ENCODE measurements around the gene NECTIN1. TPM values are rescaled to one million over a fixed set of nuclear protein-coding genes. Genes with fewer than 3 reads are reported as not detected.

The NECTIN1 gene
- 12.7 TPM for total RNA-seq

DNA sequence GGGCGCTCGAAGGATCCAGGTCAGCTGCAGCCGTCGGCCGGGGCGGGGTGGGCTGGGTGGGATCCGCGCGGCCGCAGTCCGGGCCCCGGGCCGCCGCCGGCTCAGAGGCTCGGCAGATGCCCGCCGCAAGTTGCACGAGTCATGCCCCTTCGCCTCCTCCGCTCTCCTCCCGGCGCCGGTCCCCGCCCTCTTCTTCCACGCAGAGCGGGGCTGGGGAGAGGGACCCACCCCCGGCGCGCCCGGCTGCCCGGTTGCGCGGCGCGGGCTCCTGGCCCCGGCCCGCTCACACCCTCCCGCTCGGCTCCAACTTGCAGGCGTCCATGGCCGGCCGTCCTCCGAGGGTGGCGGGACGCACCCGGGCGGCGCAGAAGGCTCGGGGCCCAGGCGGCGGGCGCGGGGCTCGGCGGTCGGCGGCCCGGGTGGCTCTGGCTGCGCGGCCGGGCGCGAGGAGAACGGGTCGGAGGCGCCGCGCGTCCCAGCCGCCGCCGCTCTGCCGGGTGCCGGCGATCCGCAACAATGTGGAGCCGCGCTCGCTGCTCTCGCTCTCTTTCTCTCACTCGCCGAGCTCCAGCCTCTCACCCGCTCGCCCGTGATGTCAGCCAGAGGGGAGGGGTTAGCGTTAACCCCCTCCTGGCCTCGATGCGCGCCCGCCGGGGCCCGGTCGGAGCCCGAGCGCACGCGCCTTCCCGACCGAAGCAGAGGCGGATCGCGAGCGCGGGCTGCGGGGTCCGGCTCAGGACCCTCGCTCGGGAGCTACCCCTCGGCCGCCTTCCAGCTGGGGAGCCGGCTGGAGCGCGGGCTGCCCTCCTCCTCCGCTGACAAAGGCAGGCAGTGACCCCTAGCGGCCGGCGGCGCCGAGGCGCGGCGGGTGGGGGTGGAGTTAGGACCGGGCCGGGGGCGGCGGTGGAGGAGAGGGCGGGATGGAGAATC lies at the start of gene NECTIN1:
Gene NECTIN1, minus strand, starts transcription at position 550 of the 930 bp plus-strand sequence. CDS start 647 bp downstream, outside the sequence.
- peak; percentile 75 to 89 (median 83) for DNase-seq (ENCODE audit: low read depth in 2 of 3, low spot score in 2 of 3)

DNA sequence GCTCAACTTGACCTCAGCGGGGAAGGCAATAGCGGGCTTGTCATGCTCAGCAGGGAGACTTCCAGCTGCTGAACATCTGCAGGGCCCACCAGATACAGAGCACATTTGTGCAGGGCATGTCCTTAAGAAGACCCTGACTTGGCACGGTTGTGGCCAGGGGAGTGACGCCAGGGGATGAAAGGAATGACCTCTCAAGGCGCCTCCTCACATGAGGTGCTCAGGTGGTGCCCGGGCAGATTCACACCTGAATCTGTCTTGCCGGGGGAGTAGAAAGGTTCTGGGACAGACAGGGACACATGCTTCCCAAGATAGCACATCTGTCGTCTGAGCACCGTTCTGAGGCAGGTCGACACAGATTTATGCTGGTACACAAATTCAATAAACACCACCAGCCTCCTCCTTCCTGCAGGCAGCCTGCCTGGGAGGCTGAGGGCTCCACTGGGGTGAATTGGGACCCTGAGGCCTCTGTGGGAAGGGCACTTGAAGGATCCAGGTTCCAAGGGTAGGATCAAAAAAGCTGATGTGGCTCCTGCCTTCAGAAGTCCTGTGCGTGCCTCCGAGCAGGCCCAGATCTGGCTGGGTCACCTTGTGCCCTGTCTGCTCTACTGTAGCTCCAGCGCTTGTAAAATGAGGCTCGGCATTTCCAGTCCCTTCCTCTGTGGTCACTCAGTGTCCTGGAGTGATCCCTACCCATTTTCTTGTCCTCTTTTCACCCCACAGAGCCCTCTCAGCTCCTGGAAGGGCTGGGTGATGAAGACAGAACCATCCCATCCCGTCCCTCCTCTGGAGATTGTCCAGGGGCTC lies 49.6 kb upstream of the NECTIN1 start:
- DNase-seq (ENCODE audit: low read depth in 2 of 3, low spot score in 2 of 3) = no peak

- DNase-seq (ENCODE audit: low read depth in 2 of 3, low spot score in 2 of 3) = no peak
Observed at GRCh38 chr11:119777940-119778339, 48.9 kb upstream of the NECTIN1 start.

DNA sequence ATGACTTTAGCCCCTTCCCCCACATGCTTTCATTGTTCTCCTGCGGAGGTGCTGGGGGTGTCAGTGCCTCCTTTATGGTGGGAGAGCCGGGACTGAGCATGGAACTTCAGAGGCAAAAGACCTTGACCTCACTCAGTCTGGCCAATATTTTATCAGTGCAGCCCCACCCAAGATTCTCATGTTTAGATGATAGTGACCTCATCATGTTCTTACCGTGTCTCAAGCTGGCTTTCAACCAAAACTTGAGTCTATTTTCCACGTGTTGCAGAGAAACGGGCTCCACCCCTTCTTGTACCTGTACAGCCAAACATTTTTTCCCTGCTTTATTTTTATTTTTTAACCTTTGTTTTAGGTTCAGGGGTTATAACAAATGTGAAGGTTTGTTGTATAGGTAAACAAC lies 47.7 kb upstream of the NECTIN1 start:
- no peak for DNase-seq (ENCODE audit: low read depth in 2 of 3, low spot score in 2 of 3)

DNA sequence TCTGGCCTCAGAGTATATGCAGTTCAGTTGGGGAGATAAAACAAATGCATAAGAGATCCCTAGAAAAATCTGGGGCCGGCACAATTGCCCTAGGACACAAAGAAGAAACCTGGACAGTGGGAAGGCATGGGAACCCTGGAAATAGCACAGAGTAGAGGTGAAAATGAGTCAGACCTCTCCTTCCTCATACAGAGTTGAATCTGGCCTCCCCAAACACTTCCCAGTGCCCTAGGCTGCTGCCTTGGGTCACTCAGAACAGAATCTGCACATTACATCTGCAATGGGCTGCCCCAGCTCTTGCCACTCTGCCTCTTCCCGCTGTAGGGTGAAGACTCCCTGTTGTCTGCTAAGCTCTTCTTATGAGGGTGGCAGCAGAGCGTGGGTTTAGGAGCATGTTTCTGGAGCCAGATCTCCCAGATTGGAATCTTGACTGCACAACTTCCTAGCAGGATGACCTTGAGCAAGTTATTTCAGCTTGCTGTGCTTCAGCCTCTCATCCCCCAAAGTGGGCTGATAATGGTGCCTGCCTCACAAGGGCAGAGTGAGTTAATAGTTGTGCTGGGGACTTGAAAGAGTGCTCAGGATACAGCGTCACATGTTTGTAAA lies 47.1 kb upstream of the NECTIN1 start:
- DNase-seq (ENCODE audit: low read depth in 2 of 3, low spot score in 2 of 3) = no peak

DNA sequence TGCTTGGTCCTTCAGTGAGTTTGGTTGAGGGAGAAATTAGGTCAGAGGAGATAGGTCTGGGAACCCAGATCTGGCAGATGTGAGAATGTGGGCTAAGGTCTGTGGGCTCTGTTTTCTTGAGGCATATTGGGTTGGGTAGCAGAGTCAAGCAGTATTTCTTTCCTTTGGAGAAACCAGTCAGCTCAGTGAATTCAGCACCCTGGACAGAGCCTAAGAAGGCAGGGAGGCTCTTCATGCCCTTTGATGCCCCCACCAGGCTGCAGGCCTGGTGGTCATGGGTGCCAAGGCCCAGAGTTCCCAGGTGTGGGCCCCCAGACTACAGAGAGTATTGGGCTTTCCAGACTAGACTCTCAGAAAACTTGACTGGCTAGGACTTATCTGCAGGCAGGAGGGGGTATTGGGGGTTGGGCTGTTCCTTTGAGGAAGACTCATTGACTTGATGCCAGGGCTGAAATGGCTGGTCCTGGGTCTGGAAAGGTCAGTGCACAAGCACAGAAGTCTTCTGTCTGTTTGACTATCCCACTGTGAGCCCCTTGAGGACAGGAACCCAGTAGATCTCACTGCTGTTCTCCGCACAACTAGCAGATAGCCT lies 45.3 kb upstream of the NECTIN1 start:
- DNase-seq (ENCODE audit: low read depth in 2 of 3, low spot score in 2 of 3) = peak in 2 of 3 donors; percentile 51 to 79

- no peak for DNase-seq (ENCODE audit: low read depth in 2 of 3, low spot score in 2 of 3)
Observed at GRCh38 chr11:119772641-119773415, 43.8 kb upstream of the NECTIN1 start.

DNA sequence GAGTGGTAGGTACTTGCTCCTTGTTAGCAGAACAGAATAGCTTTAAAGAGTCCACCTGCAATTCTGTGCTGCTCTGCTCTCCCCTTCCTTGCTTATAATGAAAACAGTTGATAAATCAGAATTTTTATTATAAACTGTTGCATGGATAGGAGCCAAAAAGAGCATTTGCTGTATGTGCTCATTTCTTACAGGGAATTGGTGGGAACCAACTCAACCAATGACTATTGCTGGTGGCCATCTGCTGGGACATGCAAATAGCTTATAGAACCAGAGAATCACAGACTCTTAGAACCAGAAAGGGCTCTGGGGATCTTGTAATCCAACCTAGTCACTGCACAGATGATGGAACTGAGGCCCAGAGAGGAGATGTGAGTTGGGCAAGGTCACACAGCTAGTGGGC lies 43.1 kb upstream of the NECTIN1 start:
- no peak for DNase-seq (ENCODE audit: low read depth in 2 of 3, low spot score in 2 of 3)

DNA sequence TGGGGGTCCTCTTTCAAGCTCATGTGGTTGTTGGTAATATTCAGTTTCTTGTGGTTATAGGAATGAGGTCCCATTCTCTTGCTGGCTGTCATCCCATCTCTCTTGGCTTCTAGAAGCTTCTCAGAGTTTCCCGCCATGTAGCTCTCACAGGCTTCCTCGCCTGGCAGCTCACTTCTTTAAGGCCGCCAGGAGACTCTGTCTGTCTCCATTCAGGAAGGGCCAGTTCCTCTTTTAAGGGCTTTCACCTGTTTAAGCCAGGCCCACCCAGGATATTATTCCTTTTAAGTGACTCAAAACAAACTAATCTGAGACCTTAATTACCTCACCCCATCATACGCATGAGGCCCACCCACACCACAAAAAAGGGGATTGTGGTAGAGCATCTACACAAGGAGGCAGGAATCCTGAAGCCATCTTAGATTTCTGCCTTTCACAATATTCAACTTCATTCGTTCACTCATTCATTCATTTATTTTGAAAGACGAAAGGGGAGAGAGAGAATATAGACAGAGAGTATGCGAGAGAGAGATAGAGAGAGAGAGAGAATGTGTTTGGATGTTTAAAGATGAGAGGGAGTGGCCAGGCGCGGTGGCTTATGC lies 42.3 kb upstream of the NECTIN1 start:
- DNase-seq (ENCODE audit: low read depth in 2 of 3, low spot score in 2 of 3) = no peak

DNA sequence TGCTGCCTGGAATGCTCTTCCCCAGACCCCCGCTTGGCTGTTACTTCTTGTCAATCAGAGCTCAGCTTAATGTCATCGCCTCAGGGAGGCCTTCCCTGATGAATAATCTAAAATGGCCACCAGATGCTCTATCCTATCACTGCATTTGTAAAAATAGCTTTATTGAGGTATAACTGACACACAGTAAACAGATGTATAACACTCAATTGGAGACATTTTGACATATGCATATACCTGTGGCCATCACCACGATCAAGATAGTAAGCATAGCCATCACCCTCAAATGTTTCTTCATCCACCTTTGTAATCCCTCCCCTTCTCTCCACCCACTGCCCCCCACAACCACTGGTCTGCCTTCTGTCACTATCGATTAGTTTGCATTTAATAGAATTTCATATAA lies 36.6 kb upstream of the NECTIN1 start:
- DNase-seq (ENCODE audit: low read depth in 2 of 3, low spot score in 2 of 3) = no peak

DNA sequence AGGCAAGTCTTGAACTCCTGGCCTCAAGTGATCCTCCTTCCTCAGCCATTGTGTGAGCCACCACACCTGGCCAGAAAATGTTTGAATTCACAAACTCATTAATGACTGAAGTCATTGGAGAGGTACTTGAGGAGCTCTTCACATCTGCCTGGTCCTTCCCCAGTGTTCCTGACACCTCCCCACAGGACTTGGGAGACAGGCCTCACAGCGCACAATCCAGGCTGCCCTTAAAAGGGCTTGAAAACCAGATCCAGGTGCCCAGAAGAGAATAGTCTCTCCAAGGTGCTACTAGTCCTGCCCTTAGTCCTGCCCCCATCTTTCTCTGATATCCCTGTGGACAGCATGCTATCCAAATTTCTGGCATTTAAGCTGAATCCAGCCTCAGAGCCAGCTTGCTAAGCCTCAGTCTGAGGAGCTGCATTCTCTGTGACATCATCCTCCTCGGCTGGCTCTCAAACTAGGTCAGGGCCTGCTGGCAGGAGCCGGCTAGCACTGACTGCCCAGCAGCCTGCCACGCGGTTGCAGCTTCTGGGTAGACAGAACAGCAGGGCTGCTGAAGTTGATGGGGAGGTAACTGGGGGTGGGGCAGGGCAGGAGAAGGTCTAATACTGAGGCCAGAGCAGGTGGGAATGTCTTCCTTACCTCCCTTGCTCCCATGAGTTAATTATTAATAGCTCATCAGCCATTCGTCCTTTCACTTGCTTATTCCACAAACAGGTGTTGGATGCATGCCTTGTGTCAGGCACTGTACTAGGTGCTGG lies 35.3 kb upstream of the NECTIN1 start:
- DNase-seq (ENCODE audit: low read depth in 2 of 3, low spot score in 2 of 3) = no peak

DNA sequence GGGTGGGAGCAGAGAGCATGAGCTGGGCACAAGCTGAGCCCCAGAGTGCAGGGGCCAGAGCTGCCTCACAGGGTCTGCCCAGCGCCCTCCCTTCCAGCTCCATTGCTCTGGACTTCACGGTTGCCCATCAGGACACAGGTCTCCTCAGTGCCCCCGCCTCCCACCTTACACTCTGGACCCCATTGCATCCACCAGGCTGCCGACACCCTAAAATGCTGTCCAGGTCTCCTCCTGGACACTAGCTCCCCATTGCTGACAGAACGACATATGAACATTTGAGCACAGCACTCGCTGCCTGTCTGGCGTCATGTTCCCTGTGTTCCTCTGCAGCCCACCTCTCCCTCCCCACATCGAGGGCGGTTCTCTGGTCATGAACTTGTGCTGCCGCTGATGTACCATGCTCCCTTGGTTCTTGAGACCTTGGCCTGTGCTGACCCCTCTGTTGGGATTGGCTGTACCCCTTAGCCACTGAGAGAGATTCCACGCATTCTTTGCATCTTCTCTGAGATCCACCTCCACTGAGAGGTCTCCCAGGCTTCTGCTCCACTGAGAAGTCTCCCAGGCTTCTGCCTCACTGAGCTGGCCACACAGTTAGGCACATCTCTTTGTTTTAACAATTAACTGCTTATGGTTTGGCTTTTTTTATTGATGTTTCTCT lies 34.2 kb upstream of the NECTIN1 start:
- no peak for DNase-seq (ENCODE audit: low read depth in 2 of 3, low spot score in 2 of 3)

- no peak for DNase-seq (ENCODE audit: low read depth in 2 of 3, low spot score in 2 of 3)
Observed at GRCh38 chr11:119759747-119760412, 30.9 kb upstream of the NECTIN1 start.

GRCh38 chr11:119759324-119759723 lies 30.3 kb upstream of the NECTIN1 start:
- DNase-seq (ENCODE audit: low read depth in 2 of 3, low spot score in 2 of 3) = peak in 2 of 3 donors; percentile 35 to 59

DNA sequence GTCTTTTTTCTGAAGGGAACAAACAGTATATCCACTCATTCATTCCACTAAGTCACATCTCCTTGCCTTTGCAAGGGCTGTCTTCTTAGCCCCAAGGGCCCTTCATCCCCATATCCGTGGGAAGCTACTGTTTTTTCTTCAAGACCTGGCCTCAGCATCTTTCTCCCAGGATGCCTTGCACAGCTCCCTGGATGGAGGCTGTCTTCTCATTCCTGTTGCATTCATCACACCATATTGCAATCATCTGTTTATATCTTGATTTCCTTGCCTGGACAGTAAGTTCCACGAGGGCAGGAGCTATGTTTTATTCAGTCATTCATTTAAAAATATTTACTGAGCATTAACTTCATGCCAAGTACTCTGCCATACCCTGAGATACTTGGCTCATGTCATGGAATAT lies 29.3 kb upstream of the NECTIN1 start:
- no peak for DNase-seq (ENCODE audit: low read depth in 2 of 3, low spot score in 2 of 3)

GRCh38 chr11:119757378-119757777 lies 28.4 kb upstream of the NECTIN1 start:
- DNase-seq (ENCODE audit: low read depth in 2 of 3, low spot score in 2 of 3) = no peak

GRCh38 chr11:119756169-119756865 lies 27.3 kb upstream of the NECTIN1 start:
- DNase-seq (ENCODE audit: low read depth in 2 of 3, low spot score in 2 of 3) = no peak
